Measurements from ENCODE around the gene CREG2. TPM values are rescaled to one million over a fixed set of nuclear protein-coding genes. Genes with fewer than 3 reads are reported as not detected.

The CREG2 gene
- total and polyA plus RNA-seq, 10 donors = 0.17 TPM; not detected in 9

DNA sequence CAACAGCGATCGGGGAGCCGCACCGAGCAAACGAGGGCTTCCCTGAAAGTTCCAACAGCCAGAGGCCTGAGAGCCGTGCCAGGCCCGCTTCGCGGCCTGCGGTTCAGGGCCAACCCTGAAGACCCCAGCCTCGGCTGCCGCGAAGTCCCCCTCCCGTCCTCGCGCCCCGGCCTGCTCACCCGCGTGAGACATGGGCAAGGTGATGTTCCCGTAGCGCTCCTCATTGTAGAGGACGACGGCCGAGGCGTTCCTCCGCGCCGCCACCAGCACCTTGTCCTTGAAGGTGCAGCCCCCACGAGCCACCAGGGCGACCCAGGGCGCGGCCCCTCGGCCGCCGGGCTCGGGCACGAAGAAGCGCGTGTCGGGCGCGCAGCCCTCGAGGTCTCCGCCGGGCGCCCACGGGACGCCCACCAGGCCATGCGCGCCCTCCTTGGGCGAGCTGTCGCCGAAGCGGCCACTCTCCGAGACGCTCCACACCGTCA lies 79.3 kb downstream of the CREG2 start:
- peak; percentile 92 for DNase-seq
- no peaks in the 10 kb centered on the region for H3K27me3 ChIP-seq (replicated peaks in 1 of 7)
- peaks cover 30 to 91% (median 71%) of the 10 kb centered on the region in 6 donors for H3K4me1 ChIP-seq
- no peak for TF ChIP-seq POLR2A (IDR thresholded peaks at IDR 0.05)
- TF ChIP-seq, protein P1, sequence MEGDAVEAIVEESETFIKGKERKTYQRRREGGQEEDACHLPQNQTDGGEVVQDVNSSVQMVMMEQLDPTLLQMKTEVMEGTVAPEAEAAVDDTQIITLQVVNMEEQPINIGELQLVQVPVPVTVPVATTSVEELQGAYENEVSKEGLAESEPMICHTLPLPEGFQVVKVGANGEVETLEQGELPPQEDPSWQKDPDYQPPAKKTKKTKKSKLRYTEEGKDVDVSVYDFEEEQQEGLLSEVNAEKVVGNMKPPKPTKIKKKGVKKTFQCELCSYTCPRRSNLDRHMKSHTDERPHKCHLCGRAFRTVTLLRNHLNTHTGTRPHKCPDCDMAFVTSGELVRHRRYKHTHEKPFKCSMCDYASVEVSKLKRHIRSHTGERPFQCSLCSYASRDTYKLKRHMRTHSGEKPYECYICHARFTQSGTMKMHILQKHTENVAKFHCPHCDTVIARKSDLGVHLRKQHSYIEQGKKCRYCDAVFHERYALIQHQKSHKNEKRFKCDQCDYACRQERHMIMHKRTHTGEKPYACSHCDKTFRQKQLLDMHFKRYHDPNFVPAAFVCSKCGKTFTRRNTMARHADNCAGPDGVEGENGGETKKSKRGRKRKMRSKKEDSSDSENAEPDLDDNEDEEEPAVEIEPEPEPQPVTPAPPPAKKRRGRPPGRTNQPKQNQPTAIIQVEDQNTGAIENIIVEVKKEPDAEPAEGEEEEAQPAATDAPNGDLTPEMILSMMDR (IDR thresholded peaks at IDR 0.05 in 8 of 11, conservative IDR thresholded peaks at IDR 0.05 in 3 of 11) = no peak
- TF ChIP-seq POLR2AphosphoS5 (IDR thresholded peaks at IDR 0.05) = no peak
- H3K27ac ChIP-seq = peak overlapping the region; percentile 96 to 100 (median 98)
- no peaks in the 10 kb centered on the region for H3K9me3 ChIP-seq
- peak overlapping the region; percentile 69 to 87 (median 78) for H3K4me3 ChIP-seq
- 0 to 2% (median 1%) methylated on average over 21 to 57 of the region's 57 CpGs for WGBS, 5 donors
- peaks cover 0 to 33% (median 3%) of the 10 kb centered on the region in 6 donors for H3K36me3 ChIP-seq
- intact Hi-C loops (cut with DNase I; ENCODE audit: low total_unique reads) = loop anchor here (10.0 kb wide), 1 partner anchor 53 kb away; the partner anchor contains the start of gene CNOT11

DNA sequence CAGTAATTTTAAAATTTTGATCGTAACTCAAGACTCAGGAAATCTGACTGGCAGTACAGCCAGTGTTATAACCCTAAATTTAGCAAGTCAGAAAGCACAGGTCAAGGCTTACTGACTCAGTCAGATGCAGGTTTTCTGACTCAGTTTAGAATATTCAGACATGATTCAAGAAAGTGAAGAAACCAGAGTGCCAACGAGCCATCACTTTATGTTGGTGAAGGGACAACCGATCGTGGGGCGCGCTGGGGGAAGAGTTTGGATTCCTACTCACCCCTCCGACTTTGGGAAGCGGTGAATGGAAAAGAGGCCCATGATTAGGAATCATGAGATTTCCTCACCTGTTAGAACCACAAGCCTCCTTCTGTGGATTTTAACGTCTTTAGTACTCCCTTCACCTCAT lies 79.8 kb downstream of the CREG2 start:
- no peaks in the 10 kb centered on the region for H3K9me3 ChIP-seq
- no peak for DNase-seq
- peaks cover 34 to 91% (median 75%) of the 10 kb centered on the region in 6 donors for H3K4me1 ChIP-seq
- intact Hi-C loops (cut with DNase I; ENCODE audit: low total_unique reads) = loop anchor here (10.0 kb wide), 1 partner anchor 53 kb away; the partner anchor contains the start of gene CNOT11
- 22 to 48% (median 32%) methylated on average over 9 of the region's 9 CpGs for WGBS, 5 donors
- H3K27ac ChIP-seq = peak overlapping the region; percentile 96 to 100 (median 98)
- H3K36me3 ChIP-seq = peaks cover 0 to 38% (median 3%) of the 10 kb centered on the region in 6 donors
- TF ChIP-seq, protein P1 (IDR thresholded peaks at IDR 0.05 in 8 of 11, conservative IDR thresholded peaks at IDR 0.05 in 3 of 11) = no peak
- TF ChIP-seq POLR2A (IDR thresholded peaks at IDR 0.05) (no peak), POLR2AphosphoS5 (IDR thresholded peaks at IDR 0.05) (no peak)
- H3K4me3 ChIP-seq = peak overlapping the region; percentile 69 to 87 (median 78)
- H3K27me3 ChIP-seq (replicated peaks in 1 of 7) = no peaks in the 10 kb centered on the region

DNA sequence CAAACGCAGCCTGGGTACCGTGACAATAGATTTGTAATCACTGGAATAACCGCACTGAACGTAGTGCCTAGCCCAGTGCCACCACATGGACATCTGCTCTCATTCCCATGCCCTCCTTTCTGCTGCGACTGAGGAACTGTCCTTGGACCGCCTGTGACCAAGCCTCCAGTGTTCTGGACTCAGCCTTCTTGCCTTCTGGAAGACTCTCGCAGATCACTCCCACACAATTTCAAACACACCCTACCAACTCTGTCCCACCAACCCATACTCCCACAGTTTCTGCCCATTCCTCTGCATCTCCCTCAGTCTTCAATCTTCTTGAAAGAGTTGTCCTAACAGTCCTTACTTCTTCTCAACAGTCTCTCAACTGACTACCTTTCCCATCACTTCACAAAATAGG lies 80.9 kb downstream of the CREG2 start:
- WGBS, 5 donors = 34 to 57% (median 38%) methylated on average over 7 of the region's 7 CpGs
- Histone ChIP-seq H3K36me3 (peaks cover 0 to 49% (median 3%) of the 10 kb centered on the region in 6 donors), H3K4me1 (peaks cover 39 to 91% (median 77%) of the 10 kb centered on the region in 6 donors), H3K27me3 (replicated peaks in 1 of 7) (no peaks in the 10 kb centered on the region), H3K27ac (peak overlapping the region; percentile 96 to 100 (median 98)), H3K9me3 (no peaks in the 10 kb centered on the region), H3K4me3 (peak overlapping the region; percentile 69 to 87 (median 78))
- TF ChIP-seq POLR2AphosphoS5 (IDR thresholded peaks at IDR 0.05) (peak in 1 of 3 donors; percentile 45), POLR2A (IDR thresholded peaks at IDR 0.05) (no peak)
- TF ChIP-seq, protein P1 (IDR thresholded peaks at IDR 0.05 in 8 of 11, conservative IDR thresholded peaks at IDR 0.05 in 3 of 11) = no peak
- DNase-seq = no peak
- intact Hi-C loops (cut with DNase I; ENCODE audit: low total_unique reads) = loop anchor here (10.0 kb wide), 1 partner anchor 52 kb away; the partner anchor contains the start of gene CNOT11

DNA sequence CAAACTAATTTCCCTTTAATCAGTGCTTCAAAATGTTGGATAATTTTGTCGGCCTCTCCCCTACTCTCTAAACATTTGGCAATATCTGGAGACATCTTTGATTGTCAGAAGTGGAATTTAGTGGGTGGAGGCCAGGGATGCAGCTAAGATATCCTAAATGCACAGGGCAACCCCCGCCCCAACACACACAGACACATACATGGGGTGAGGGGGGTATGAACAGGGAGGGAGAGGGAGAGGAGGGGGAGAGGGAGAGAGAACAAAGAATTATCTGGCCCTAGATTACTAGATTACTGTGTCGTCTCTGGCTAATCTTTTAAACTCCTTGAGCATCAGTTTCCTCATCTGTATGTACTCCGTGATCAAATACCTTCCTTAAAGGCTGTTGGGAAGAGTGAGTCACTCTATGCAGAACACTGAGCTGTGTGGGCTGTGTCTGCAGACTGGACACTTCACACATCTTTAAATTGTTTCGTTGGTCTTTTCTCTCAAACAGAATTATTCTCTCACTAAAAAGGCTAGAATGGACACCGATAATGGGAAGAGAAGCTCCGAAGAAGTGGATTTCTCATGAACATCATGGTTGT lies 81.7 kb downstream of the CREG2 start:
- 72 to 77% (median 74%) methylated on average over 7 of the region's 7 CpGs for WGBS, 5 donors
- Histone ChIP-seq H3K36me3 (peaks cover 0 to 57% (median 3%) of the 10 kb centered on the region in 6 donors), H3K27me3 (replicated peaks in 1 of 7) (no peaks in the 10 kb centered on the region), H3K4me1 (peaks cover 43 to 91% (median 77%) of the 10 kb centered on the region in 6 donors), H3K27ac (peak overlapping the region in 7 of 8 donors; percentile 96 to 100 (median 99)), H3K4me3 (peak overlapping the region in 7 of 8 donors; percentile 69 to 87 (median 78)), H3K9me3 (no peaks in the 10 kb centered on the region)
- TF ChIP-seq, protein P1 (IDR thresholded peaks at IDR 0.05 in 8 of 11, conservative IDR thresholded peaks at IDR 0.05 in 3 of 11) = no peak
- TF ChIP-seq POLR2AphosphoS5 (IDR thresholded peaks at IDR 0.05) = peak in 1 of 3 donors; percentile 55
- no peak for DNase-seq
- intact Hi-C loops (cut with DNase I; ENCODE audit: low total_unique reads) = loop anchor here (10.0 kb wide), 1 partner anchor 51 kb away; the partner anchor contains the start of gene CNOT11

Measured in spleen (tissue), 11 donors.